ENCODE data around the gene RABGAP1L. TPM values are rescaled to one million over a fixed set of nuclear protein-coding genes. Genes with fewer than 3 reads are reported as not detected.

RABGAP1L gene
- polyA plus RNA-seq, 1 donor, result 51.9 TPM

DNA sequence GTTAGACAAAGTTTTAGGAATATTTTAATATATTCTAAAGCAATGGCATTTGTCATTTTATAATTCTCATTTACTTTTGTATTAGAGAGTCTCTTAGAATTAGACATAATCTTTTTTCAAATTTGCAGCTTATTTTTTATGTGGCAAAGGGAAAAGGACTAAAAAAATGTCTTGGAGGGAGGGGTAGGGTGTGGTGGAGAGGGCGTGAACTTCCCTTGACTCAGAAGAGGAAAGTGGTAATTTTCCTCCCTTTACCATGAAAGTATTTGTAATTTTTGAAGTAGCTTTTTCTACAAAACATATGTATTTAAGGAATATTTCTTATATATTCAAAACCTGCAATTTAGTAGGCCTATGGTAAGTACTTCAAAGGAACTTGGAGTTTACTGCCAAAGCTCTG lies 6.9 kb upstream of the RABGAP1L start:
- no peaks in the 10 kb centered on the region for H3K4me1 ChIP-seq (ENCODE audit: control insufficient read depth, insufficient read depth, low read length)
- H3K27me3 ChIP-seq (ENCODE audit: control insufficient read depth, insufficient read depth, low read length), result no peaks in the 10 kb centered on the region
- H3K4me3 ChIP-seq (ENCODE audit: low read length), result no peak overlapping the region
- no peak for DNase-seq
- H3K36me3 ChIP-seq (ENCODE audit: control insufficient read depth, insufficient read depth, low read length), result no peaks in the 10 kb centered on the region
- H3K27ac ChIP-seq (ENCODE audit: low read length), result no peak overlapping the region
- 88% methylated on average over 1 of the region's 1 CpG for WGBS (ENCODE audit: insufficient coverage, low lambda C conversion rate)
- no peaks in the 10 kb centered on the region for H3K9me3 ChIP-seq (ENCODE audit: control insufficient read depth, low read depth, low read length)

DNA sequence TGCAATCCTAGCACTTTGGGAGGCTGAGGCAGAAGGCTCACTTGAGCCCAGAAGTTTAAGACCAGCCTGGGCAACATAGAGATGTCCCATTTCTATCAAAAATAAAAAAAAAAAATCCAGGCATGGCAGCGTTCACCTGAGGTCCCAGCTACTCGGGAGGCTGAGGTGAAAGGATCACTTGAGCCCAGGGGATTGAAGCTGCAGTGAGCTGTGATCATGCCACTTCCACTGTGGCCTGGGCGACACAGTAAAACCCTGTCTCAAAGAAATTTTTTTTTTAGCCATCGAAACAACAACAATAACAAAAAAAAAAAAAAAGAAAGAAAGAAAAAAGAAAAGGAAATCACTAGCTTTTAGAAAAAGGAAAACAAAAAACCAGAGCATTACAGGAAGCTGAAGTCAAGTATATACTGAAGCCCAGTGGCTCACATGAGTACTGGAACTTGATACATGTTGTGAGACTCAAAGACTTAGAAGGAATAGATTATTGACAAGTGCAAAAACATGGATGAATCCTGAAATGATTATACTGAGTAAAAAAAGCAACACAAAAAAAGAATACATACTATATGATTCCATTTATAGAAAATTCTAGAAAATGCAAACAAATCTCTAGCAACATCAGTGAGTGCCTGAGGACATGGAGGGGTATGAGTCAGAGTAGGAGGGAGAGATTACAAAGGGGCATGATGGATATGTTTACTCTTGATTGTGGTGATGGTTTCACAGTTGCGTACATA lies 6.1 kb upstream of the RABGAP1L start:
- H3K4me1 ChIP-seq (ENCODE audit: control insufficient read depth, insufficient read depth, low read length), result peaks cover 2% of the 10 kb centered on the region
- H3K9me3 ChIP-seq (ENCODE audit: control insufficient read depth, low read depth, low read length), result no peaks in the 10 kb centered on the region
- WGBS (ENCODE audit: insufficient coverage, low lambda C conversion rate), result 100% methylated on average over 1 of the region's 5 CpGs
- no peak overlapping the region for H3K27ac ChIP-seq (ENCODE audit: low read length)
- no peak overlapping the region for H3K4me3 ChIP-seq (ENCODE audit: low read length)
- no peak for DNase-seq
- no peaks in the 10 kb centered on the region for H3K27me3 ChIP-seq (ENCODE audit: control insufficient read depth, insufficient read depth, low read length)
- H3K36me3 ChIP-seq (ENCODE audit: control insufficient read depth, insufficient read depth, low read length), result no peaks in the 10 kb centered on the region

DNA sequence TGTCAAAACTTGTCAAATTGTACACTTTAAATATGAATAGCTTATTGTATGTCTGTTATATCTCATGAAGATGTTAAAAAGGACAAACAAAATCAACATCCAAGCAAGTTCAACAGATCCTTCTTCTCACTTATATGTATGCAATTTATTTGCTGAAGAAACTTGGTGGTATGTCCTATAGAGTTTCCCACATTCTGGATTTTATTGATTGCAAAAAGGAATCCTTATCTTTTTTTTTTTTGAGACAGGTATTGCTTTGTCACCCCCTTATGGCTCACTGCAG lies 5.6 kb upstream of the RABGAP1L start:
- Histone ChIP-seq H3K9me3 (ENCODE audit: control insufficient read depth, low read depth, low read length) (no peaks in the 10 kb centered on the region), H3K4me1 (ENCODE audit: control insufficient read depth, insufficient read depth, low read length) (peaks cover 4% of the 10 kb centered on the region), H3K27me3 (ENCODE audit: control insufficient read depth, insufficient read depth, low read length) (no peaks in the 10 kb centered on the region), H3K27ac (ENCODE audit: low read length) (no peak overlapping the region), H3K36me3 (ENCODE audit: control insufficient read depth, insufficient read depth, low read length) (no peaks in the 10 kb centered on the region), H3K4me3 (ENCODE audit: low read length) (no peak overlapping the region)
- DNase-seq, result no peak

GRCh38 chr1:174156437-174156836 lies 2.9 kb upstream of the RABGAP1L start:
- Histone ChIP-seq H3K27me3 (ENCODE audit: control insufficient read depth, insufficient read depth, low read length) (no peaks in the 10 kb centered on the region), H3K4me3 (ENCODE audit: low read length) (no peak overlapping the region), H3K36me3 (ENCODE audit: control insufficient read depth, insufficient read depth, low read length) (no peaks in the 10 kb centered on the region), H3K9me3 (ENCODE audit: control insufficient read depth, low read depth, low read length) (no peaks in the 10 kb centered on the region), H3K4me1 (ENCODE audit: control insufficient read depth, insufficient read depth, low read length) (peaks cover 4% of the 10 kb centered on the region), H3K27ac (ENCODE audit: low read length) (no peak overlapping the region)
- no CpG with 5 or more reads among the region's 1 CpG for WGBS (ENCODE audit: insufficient coverage, low lambda C conversion rate)
- DNase-seq, result no peak

GRCh38 chr1:174157157-174157806 lies 2.0 kb upstream of the RABGAP1L start:
- no peak overlapping the region for H3K4me3 ChIP-seq (ENCODE audit: low read length)
- peak in 1 of 2 donors; percentile 42 for DNase-seq
- no peak overlapping the region for H3K27ac ChIP-seq (ENCODE audit: low read length)
- H3K4me1 ChIP-seq (ENCODE audit: control insufficient read depth, insufficient read depth, low read length), result peaks cover 4% of the 10 kb centered on the region
- H3K9me3 ChIP-seq (ENCODE audit: control insufficient read depth, low read depth, low read length), result no peaks in the 10 kb centered on the region
- H3K27me3 ChIP-seq (ENCODE audit: control insufficient read depth, insufficient read depth, low read length), result no peaks in the 10 kb centered on the region
- H3K36me3 ChIP-seq (ENCODE audit: control insufficient read depth, insufficient read depth, low read length), result no peaks in the 10 kb centered on the region
- 100% methylated on average over 1 of the region's 3 CpGs for WGBS (ENCODE audit: insufficient coverage, low lambda C conversion rate)

GRCh38 chr1:174158767-174159251 lies 511 bp upstream of the RABGAP1L start:
- Histone ChIP-seq H3K36me3 (ENCODE audit: control insufficient read depth, insufficient read depth, low read length) (no peaks in the 10 kb centered on the region), H3K27ac (ENCODE audit: low read length) (peak overlapping the region; percentile 93), H3K27me3 (ENCODE audit: control insufficient read depth, insufficient read depth, low read length) (no peaks in the 10 kb centered on the region), H3K4me1 (ENCODE audit: control insufficient read depth, insufficient read depth, low read length) (peaks cover 4% of the 10 kb centered on the region), H3K4me3 (ENCODE audit: low read length) (peak overlapping the region; percentile 65), H3K9me3 (ENCODE audit: control insufficient read depth, low read depth, low read length) (no peaks in the 10 kb centered on the region)
- no peak for DNase-seq
- WGBS (ENCODE audit: insufficient coverage, low lambda C conversion rate), result 15% methylated on average over 2 of the region's 23 CpGs

GRCh38 chr1:174160109-174160473 lies 771 bp downstream of the RABGAP1L start:
- DNase-seq, result peak; percentile 83 to 89

DNA sequence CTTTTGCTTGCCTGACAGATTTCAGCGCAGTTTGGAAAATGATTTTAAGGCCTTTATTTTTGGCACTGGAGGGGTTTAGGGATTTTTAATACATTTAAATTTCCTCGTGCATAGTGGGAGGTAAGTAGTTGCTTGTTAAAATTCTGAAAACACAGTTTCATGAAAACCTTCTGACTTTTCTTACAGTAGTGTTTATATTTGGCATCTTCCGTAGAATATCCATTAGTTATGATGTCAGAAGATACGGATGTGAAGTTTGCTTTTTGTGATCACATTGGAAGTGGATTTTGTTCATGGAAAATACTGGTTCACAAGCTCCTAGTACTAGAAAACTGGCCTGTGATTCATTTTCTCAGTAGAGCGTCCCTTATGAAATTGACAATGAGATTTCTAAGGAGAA lies 1.3 kb downstream of the RABGAP1L start:
- DNase-seq, result no peak
- Histone ChIP-seq H3K9me3 (ENCODE audit: control insufficient read depth, low read depth, low read length) (no peaks in the 10 kb centered on the region), H3K4me3 (ENCODE audit: low read length) (peak overlapping the region; percentile 94), H3K27ac (ENCODE audit: low read length) (peak overlapping the region; percentile 99), H3K36me3 (ENCODE audit: control insufficient read depth, insufficient read depth, low read length) (no peaks in the 10 kb centered on the region), H3K4me1 (ENCODE audit: control insufficient read depth, insufficient read depth, low read length) (peaks cover 12% of the 10 kb centered on the region), H3K27me3 (ENCODE audit: control insufficient read depth, insufficient read depth, low read length) (no peaks in the 10 kb centered on the region)
- 77% methylated on average over 2 of the region's 5 CpGs for WGBS (ENCODE audit: insufficient coverage, low lambda C conversion rate)

More at GRCh38 chr1:174160109-174160473, 771 bp downstream of the RABGAP1L start:
- peak overlapping the region; percentile 94 for H3K4me3 ChIP-seq (ENCODE audit: low read length)
- no peaks in the 10 kb centered on the region for H3K27me3 ChIP-seq (ENCODE audit: control insufficient read depth, insufficient read depth, low read length)
- no peaks in the 10 kb centered on the region for H3K9me3 ChIP-seq (ENCODE audit: control insufficient read depth, low read depth, low read length)
- peak overlapping the region; percentile 99 for H3K27ac ChIP-seq (ENCODE audit: low read length)
- no CpG with 5 or more reads among the region's 14 CpGs for WGBS (ENCODE audit: insufficient coverage, low lambda C conversion rate)
- H3K36me3 ChIP-seq (ENCODE audit: control insufficient read depth, insufficient read depth, low read length), result no peaks in the 10 kb centered on the region
- H3K4me1 ChIP-seq (ENCODE audit: control insufficient read depth, insufficient read depth, low read length), result peaks cover 12% of the 10 kb centered on the region

- 100% methylated on average over 2 of the region's 6 CpGs for WGBS (ENCODE audit: insufficient coverage, low lambda C conversion rate)
- no peaks in the 10 kb centered on the region for H3K36me3 ChIP-seq (ENCODE audit: control insufficient read depth, insufficient read depth, low read length)
- H3K4me3 ChIP-seq (ENCODE audit: low read length), result no peak overlapping the region
- H3K27me3 ChIP-seq (ENCODE audit: control insufficient read depth, insufficient read depth, low read length), result no peaks in the 10 kb centered on the region
- H3K4me1 ChIP-seq (ENCODE audit: control insufficient read depth, insufficient read depth, low read length), result peaks cover 12% of the 10 kb centered on the region
- no peak overlapping the region for H3K27ac ChIP-seq (ENCODE audit: low read length)
- DNase-seq, result no peak
- no peaks in the 10 kb centered on the region for H3K9me3 ChIP-seq (ENCODE audit: control insufficient read depth, low read depth, low read length)
These were observed 2.5 kb downstream of the RABGAP1L start for GRCh38 chr1:174161813-174162212.

GRCh38 chr1:174164826-174165225 lies 5.5 kb downstream of the RABGAP1L start:
- Histone ChIP-seq H3K4me3 (ENCODE audit: low read length) (no peak overlapping the region), H3K27me3 (ENCODE audit: control insufficient read depth, insufficient read depth, low read length) (no peaks in the 10 kb centered on the region), H3K4me1 (ENCODE audit: control insufficient read depth, insufficient read depth, low read length) (peaks cover 8% of the 10 kb centered on the region), H3K36me3 (ENCODE audit: control insufficient read depth, insufficient read depth, low read length) (no peaks in the 10 kb centered on the region), H3K9me3 (ENCODE audit: control insufficient read depth, low read depth, low read length) (no peaks in the 10 kb centered on the region), H3K27ac (ENCODE audit: low read length) (peak overlapping the region; percentile 41)
- no CpG with 5 or more reads among the region's 2 CpGs for WGBS (ENCODE audit: insufficient coverage, low lambda C conversion rate)
- peak in 1 of 2 donors; percentile 53 for DNase-seq

Measured in large intestine (tissue), 3 donors.